Body of pancreas (tissue), 4 donors: ENCODE data around the gene ZDHHC16. TPM values are rescaled to one million over a fixed set of nuclear protein-coding genes. Genes with fewer than 3 reads are reported as not detected.

Experiments
- ATAC-seq: fragments of 150-250 bp; one replicate; pipeline ENCODE4 v1.9.1; 2016
- DNase-seq, 4 donors: peaks; one replicate each; pipeline ENCODE4 v3.0.0-alpha.2; 2019
- H3K27ac ChIP-seq, 4 donors: fragments of 200-600 bp; sonication (generic); 1 replicate in 3 of 4; 2 replicates in 1 of 4; pipeline versions ENCODE4 v1.5.1 to v1.6.1; 2016 to 2019; ENCODE audit warnings: mild to moderate bottlenecking in 1 of 4, mixed read lengths in 1 of 4, moderate library complexity in 1 of 4
- H3K27me3 ChIP-seq, 2 donors: fragments of 200-600 bp; sonication (generic); one replicate each; pipeline ENCODE4 v1.6.0; 2016; ENCODE audit warnings: mild to moderate bottlenecking in 1 of 2
- H3K36me3 ChIP-seq, 2 donors: fragments of 200-600 bp; sonication (generic); replicated peaks in 1 of 2; 2 replicates each; pipeline ENCODE4 v1.5.1; 2016; ENCODE audit warnings: low read depth in 2 of 2; ENCODE audit not compliant: insufficient read depth in 1 of 2
- H3K4me1 ChIP-seq: fragments of 200-600 bp; sonication (generic); one replicate; pipeline ENCODE4 v1.6.0; 2016
- H3K4me3 ChIP-seq, 2 donors: fragments of 200-600 bp; sonication (generic); 1 replicate in 1 of 2; 2 replicates in 1 of 2; pipeline ENCODE4 v1.5.1; 2016 to 2019
- H3K9me3 ChIP-seq, 3 donors: fragments of 200-600 bp; sonication (generic); 1 replicate in 2 of 3; 2 replicates in 1 of 3; pipeline ENCODE4 v1.5.1; 2016
- CTCF ChIP-seq, 7 experiments: fragments of 450-650 bp in 4 of 7; fragments of 200-600 bp in 3 of 7; sonication (generic) in 3 of 7; IDR thresholded peaks; one replicate each; pipeline ENCODE4 v1.5.1; 2016 to 2019; ENCODE audit warnings: antibody characterized with exemption in 7 of 7
- POLR2A ChIP-seq, 3 donors: fragments of 450-650 bp; IDR thresholded peaks; one replicate each; pipeline ENCODE4 v1.6.1; 2016; ENCODE audit warnings: antibody characterized with exemption in 3 of 3, mild to moderate bottlenecking in 2 of 3
- WGBS, 2 donors: methylation state at CpG; one replicate each; pipeline ENCODE4 v1.1.5; 2017; 5-methylcytosine and 5-hydroxymethylcytosine counted together
- intact Hi-C: fragments of 100-400 bp; cut with DNase I; formaldehyde crosslinking; loops from one replicate; pipeline ENCODE4 v1.15.1; 2023
- total RNA-seq, 2 donors: library from RNA; depleted of rRNA; stranded (reverse); fragments of >200 nt; gene quantifications; one replicate each; pipeline ENCODE4 v1.1.0, GENCODE V29; 2016

ZDHHC16 gene
- total RNA-seq, 2 donors from 2014 or later, result 17.5 to 18.2 TPM

DNA sequence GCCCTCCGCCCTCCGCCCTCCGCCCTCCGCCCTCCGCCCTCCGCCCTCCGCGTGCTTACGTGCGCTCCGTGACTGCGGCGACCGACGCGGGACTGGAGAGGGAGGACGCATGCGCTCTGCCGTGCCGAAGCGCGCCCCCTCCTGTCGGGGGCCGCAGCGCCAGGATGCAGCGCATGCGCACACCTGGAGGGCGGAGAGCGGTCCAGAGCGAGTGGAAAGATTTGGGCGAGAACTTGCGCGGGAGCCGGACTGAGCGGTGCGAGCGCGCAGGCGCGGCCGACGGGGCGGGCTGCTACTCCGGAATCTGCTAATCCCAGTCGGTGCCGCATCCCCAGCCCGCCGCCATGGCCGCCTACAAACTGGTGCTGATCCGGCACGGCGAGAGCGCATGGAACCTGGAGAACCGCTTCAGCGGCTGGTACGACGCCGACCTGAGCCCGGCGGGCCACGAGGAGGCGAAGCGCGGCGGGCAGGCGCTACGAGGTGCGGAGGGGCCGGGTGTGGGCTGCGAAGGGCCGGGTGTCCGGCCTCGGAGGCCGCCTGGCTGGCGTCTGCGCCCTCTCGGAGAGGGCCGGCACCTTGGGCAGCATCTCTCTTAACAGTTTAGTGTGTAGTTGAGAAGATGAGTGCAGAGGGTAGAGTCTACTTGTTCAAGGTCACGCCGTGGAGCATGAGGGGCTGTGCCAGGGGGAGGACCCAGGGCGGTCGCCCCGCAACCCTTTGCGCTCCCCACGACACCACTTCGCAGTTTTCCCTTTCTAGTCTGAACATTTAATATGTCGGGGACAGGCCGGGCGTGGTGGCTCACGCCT, 19.8 kb upstream of the ZDHHC16 start, which contains the start of gene PGAM1:
Gene PGAM1 (plus strand): TSS at position 228 of the 812 bp plus-strand sequence. CDS start 117 bp downstream, at position 345.
- H3K27ac ChIP-seq, result peak within 1 kb of the TSS; percentile 73 to 88 (median 82)
- TF ChIP-seq POLR2A (IDR thresholded peaks at IDR 0.05) (peak; percentile 64 to 86 (median 85)), CTCF (IDR thresholded peaks at IDR 0.05) (peak; percentile 43 to 88 (median 69))
- peaks cover 31% of the 10 kb centered on the region for H3K4me1 ChIP-seq
- DNase-seq (peak; percentile 94 to 96 (median 94)), ATAC-seq (peak; percentile 98)
- peaks cover 4 to 7% of the 10 kb centered on the region in 2 donors for H3K36me3 ChIP-seq
- 0% methylated on average over 79 of the region's 90 CpGs; no CpG with 5 or more reads in 1 of the 2 donors for WGBS, 2 donors
- no peaks in the 10 kb centered on the region for H3K27me3 ChIP-seq
- H3K9me3 ChIP-seq, result no peaks in the 10 kb centered on the region
- intact Hi-C loops, result no loop called here
- peak within 1 kb of the TSS; percentile 20 to 58 for H3K4me3 ChIP-seq

DNA sequence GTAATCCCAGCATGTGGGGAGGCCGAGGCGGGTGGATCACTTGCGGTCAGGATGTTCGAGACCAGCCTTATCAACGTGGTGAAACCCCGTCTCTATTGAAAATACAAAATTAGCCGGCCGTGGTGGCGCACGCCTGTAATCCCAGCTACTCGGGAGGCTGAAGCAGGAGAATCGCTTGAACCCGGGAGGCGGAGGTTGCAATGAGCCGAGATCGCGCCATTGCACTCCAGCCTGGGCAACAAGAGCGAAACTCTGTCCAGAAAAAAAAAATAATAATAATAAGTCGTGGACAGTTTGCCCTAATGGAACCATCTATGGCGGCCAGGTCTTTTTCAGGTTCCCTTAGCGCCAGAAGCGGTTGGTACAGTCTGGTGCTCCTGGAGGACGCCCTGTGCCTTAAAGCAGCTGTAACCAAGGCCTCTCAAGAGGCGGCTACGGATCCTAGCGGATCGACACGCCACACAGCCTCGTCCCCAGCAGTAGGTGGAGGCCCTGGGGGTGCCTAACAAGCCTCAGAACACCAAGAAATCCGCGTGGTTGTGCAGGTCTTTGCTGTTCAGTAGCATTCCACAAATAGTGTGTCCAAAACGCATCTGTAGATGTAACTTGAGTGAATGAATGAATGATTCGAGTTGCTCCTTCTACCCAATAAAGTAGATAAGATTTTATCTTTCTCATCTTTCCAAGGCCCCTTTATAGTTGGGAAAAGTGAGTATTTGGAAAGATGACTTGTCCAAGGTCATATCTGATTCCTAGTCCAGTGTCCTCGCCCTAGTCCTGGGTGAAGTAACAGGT, 19.0 kb upstream of the ZDHHC16 start:
- intact Hi-C loops, result no loop called here
- no peak for ATAC-seq
- Histone ChIP-seq H3K27ac (peak overlapping the region; percentile 7 to 88 (median 82)), H3K4me3 (peak overlapping the region; percentile 20 to 58), H3K9me3 (no peaks in the 10 kb centered on the region), H3K36me3 (peaks cover 11% of the 10 kb centered on the region in 2 donors), H3K27me3 (no peaks in the 10 kb centered on the region), H3K4me1 (peaks cover 31% of the 10 kb centered on the region)
- TF ChIP-seq POLR2A (IDR thresholded peaks at IDR 0.05) (no peak), CTCF (IDR thresholded peaks at IDR 0.05) (no peak)
- peak in 2 of 4 donors; percentile 28 to 39 for DNase-seq
- 15 to 23% methylated on average over 20 to 34 of the region's 34 CpGs for WGBS, 2 donors

- Histone ChIP-seq H3K27me3 (no peaks in the 10 kb centered on the region), H3K36me3 (peaks cover 11 to 12% of the 10 kb centered on the region in 2 donors), H3K4me1 (peaks cover 31% of the 10 kb centered on the region), H3K4me3 (no peak overlapping the region), H3K27ac (peak overlapping the region; percentile 7 to 88 (median 56)), H3K9me3 (no peaks in the 10 kb centered on the region)
- 24 to 33% methylated on average over 7 to 9 of the region's 9 CpGs for WGBS, 2 donors
- ATAC-seq (no peak), DNase-seq (peak; percentile 31 to 52 (median 41))
- intact Hi-C loops, result no loop called here
- TF ChIP-seq POLR2A (IDR thresholded peaks at IDR 0.05), result no peak
- TF ChIP-seq CTCF (IDR thresholded peaks at IDR 0.05), result no peak
Observed at GRCh38 chr10:97427571-97428179, 18.3 kb upstream of the ZDHHC16 start.

DNA sequence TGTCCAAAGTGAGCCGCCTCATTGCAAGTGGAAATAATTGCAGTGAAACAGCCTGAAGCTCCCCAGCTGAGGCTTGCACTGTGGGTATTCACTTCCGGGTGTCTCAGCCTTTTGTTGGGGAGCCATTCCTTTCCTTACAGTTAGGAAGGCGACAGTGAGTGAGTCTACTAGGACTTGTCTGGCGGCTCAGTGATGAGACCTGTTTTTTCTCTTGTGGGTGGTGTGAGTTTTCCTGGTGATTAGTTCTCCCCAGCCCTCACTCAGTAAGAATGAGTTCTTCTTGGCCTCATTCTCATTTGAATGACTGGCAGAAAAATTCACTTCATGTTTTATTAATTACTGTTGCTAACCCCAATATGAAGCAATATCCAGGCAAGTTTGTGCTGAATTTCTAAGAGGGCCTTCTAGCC, 17.4 kb upstream of the ZDHHC16 start:
- no peak overlapping the region for H3K4me3 ChIP-seq
- no peaks in the 10 kb centered on the region for H3K9me3 ChIP-seq
- H3K4me1 ChIP-seq, result peaks cover 31% of the 10 kb centered on the region
- no peaks in the 10 kb centered on the region for H3K27me3 ChIP-seq
- intact Hi-C loops, result no loop called here
- WGBS, 2 donors, result 71 to 78% methylated on average over 4 of the region's 4 CpGs
- peak overlapping the region in 1 of 4 donors; percentile 88 for H3K27ac ChIP-seq
- ATAC-seq (no peak), DNase-seq (no peak)
- TF ChIP-seq CTCF (IDR thresholded peaks at IDR 0.05) (no peak), POLR2A (IDR thresholded peaks at IDR 0.05) (no peak)
- H3K36me3 ChIP-seq, result peaks cover 11 to 12% of the 10 kb centered on the region in 2 donors
